ENCODE data around the gene ASCL1.

ASCL1 gene

GRCh38 chr12:102953221-102953620 is 4.3 kb upstream of the ASCL1 start:
- no peak for DNase-seq

DNA sequence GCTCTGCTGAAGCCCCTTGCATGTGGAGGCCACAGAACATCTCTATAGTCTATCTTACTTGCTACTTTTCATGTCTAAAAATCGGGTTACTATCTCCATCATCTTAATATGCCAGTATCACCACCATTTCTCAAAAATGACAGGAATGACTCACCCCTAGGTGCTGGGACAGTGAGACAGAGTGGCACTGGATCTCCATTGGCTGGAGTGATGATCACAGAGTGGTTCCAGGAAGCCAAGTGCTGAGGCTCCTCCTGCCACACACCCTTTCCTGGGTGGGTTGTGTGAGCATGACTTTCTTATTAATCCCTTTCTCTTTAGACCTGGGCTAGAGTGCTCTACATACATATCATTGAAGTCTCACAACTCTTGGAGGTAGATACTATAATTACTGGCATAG is 3.3 kb upstream of the ASCL1 start:
- no peak for DNase-seq

DNA sequence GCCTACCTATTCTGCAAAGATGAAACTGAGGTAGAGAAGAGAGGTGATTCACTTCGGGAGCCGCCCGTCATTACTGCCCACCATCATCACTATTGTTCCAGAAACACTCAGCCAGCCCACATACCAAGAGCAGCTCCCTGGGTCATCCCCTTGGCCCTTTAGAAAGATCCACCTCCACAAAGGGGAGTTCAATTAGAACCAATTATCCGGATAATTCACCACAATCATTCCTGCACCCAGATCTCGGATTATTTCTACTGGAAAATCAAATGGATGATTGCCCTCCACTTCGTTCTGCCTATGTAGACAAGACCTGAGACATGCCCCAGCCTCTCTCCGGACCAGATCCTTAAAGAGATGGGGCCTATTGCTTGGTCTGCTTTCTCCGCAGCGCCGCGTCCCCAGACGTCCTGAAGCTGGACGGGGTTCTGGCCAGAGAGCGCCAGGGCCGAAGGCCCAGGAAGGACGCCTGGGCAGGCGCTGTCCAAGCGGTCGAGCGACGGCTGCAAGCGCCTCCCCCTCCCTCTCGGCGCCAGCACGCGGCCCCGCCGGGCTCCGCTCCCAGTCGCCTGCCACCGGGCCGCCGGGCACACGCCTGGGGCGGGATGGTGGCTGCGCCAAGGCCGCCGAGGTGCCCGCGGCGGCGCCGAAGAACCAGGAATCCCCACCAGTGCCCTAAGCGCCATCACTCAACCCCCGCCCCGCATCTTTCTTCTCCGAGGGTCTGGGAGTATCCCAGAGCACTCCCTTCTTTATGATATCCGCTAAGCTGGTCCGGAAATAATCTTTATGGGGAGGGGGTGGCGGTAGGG is 1.3 kb upstream of the ASCL1 start:
- no peak for DNase-seq

- DNase-seq: no peak
These were observed 641 bp upstream of the ASCL1 start for GRCh38 chr12:102956738-102957327.

DNA sequence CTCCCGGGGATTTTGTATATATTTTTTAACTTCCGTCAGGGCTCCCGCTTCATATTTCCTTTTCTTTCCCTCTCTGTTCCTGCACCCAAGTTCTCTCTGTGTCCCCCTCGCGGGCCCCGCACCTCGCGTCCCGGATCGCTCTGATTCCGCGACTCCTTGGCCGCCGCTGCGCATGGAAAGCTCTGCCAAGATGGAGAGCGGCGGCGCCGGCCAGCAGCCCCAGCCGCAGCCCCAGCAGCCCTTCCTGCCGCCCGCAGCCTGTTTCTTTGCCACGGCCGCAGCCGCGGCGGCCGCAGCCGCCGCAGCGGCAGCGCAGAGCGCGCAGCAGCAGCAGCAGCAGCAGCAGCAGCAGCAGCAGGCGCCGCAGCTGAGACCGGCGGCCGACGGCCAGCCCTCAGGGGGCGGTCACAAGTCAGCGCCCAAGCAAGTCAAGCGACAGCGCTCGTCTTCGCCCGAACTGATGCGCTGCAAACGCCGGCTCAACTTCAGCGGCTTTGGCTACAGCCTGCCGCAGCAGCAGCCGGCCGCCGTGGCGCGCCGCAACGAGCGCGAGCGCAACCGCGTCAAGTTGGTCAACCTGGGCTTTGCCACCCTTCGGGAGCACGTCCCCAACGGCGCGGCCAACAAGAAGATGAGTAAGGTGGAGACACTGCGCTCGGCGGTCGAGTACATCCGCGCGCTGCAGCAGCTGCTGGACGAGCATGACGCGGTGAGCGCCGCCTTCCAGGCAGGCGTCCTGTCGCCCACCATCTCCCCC is 777 bp downstream of the ASCL1 start:
- no peak for DNase-seq

GRCh38 chr12:102958830-102959176 is 1.3 kb downstream of the ASCL1 start:
- DNase-seq: no peak

GRCh38 chr12:102959391-102959790 is 1.9 kb downstream of the ASCL1 start:
- DNase-seq: no peak

GRCh38 chr12:102960766-102961465 is 3.4 kb downstream of the ASCL1 start:
- no peak for DNase-seq

DNA sequence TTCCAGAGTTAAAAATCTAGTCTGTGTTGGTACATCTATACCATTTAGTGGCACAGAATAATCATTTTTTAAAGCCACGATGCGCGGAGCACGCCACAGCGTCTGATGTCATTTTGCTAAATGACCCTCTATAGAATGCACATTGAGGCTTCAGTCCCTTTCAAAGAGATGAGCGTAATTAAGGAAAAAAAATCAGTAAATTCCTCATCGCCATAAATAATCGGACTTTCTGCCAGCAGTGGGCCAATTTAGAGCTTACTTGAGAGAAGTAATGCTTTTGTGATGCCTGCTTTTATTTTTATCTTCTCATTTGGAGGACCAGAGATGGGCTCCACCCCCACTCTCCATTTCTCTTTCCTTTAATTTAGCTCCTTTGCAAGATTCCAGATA is 4.0 kb downstream of the ASCL1 start:
- DNase-seq: no peak

DNA sequence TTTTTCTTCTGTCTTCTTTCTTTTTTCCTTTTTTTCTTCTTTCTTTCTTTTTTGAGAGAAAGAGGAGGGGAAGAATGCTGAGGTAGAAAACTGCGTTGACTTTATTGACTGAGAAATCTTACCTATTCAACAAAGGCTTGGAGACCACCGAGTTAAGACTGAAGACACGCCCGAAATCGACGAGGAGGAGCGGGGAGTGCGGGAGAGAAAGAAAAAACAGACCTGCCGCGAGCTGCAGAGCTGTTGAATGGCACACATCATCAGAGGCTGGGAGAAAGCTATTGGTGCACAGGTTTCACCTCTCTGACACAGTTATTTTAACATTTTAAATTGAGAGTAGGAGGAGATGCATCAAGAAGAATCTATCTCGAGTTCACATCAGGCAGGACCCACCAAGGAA is 5.1 kb downstream of the ASCL1 start:
- DNase-seq: no peak

GRCh38 chr12:102962986-102963385 is 5.5 kb downstream of the ASCL1 start:
- no peak for DNase-seq

GRCh38 chr12:102963796-102964195 is 6.3 kb downstream of the ASCL1 start:
- no peak for DNase-seq

DNA sequence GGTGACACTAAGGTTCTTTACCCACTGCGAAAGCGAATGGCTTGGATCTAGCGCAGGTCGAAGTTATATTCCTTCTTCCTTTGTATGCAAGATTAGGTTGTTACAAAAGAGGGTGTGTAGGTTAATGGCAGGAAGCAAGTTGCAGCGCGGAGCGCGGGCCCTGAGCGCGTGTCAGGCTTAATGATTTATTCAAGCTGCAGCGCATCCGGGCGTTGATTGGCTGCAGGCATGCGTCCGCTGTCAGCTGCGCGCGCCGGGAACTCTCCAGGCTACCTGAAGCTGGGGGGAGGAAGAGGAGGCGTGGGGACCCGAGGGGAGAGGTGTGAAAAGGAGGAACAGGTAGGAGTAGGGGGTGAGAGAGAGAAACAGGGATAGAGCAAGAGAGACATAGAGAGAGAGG is 7.4 kb downstream of the ASCL1 start:
- DNase-seq: no peak

DNA sequence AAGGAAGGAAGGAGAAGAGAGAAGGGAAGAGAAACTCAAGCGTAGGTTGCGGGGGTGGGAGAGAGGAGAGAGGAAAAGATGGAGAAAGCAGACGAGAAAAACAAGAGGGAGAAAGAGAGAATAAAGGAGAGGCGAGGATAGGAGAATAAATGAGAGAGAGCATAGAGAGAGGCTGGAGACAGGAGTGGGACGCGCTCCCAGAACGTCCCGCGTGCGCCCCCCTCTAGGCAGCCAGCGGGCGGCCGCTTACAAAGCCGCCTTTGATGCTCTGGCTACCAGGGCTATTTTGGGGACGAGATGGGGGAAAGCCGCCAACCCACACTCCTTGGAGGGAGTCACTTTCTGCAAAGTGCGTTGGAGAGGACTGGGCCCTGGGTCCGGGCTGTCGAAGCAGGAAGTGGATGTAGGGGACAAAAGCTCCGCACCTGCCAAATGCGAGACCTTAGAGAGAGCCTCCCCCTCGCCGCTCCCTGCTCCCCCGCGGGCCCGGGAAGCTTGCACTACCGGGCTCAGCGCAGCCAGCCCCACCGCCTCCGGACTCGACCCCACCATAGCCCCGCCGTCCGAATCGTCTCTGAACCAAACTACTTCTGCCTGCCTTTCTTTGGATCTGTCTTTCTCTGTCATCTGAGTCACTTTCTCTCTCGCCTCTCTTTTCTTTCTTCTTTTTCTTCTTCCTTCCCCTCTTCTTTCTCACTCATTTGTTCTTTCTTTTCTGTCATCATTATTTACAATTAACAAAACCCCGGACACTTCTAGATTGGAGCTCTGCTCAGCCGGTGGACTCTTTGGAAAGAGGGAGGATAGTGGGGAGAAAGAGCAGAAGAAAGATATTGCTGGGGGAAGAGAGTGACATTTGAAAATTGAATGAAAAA is 8.0 kb downstream of the ASCL1 start:
- DNase-seq: no peak

DNA sequence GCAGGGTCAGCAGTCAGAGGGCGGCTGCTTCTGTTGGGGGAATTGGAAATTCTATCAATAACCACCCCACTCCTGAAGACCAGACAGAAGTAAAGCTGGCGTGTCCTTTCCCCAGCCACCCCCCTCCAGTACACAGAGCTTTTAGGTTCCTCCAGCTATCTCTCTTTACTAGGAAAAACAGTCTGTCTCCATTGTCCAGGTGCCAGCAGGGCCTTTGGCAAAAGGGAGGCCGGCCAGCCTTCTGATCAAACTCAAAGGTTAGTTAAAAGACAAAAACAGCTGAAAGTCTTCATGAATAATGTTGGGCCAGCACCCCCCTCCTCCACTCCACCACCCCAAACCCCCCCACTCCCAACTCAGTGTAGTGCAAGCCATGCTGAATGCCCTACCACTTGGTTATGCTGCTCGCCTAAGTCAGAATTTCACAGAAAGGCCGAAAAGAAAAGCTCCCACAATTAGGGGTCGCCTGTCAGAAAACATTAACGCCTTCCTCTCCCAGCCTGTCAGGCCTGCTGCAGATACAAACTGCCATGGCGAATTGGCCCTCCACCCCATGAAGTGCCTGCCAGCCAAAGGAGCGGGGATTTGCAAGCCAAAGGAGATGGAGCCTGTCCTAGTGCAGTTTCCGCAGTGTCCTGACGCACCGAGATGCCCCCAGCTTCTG is 8.9 kb downstream of the ASCL1 start:
- DNase-seq: no peak

DNA sequence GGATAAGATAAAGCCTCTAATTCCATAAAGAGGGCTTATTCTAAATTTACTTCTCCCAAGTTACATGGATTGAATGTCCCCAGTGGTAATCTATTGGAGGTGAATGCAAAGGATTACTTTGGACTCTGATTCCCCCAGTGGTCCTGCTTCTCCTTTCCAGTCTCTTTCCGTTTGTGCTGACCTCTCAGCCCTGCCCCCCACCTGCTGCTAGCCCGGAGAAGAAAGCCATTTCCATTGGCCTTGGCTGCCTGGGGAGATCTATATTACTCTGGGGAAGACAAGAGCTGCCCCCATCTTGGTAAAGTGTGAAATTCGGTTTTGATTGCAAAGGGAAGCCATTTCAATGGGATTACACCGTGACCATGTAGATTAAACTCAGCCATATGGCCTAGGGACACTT is 13.3 kb downstream of the ASCL1 start:
- no peak for DNase-seq

DNA sequence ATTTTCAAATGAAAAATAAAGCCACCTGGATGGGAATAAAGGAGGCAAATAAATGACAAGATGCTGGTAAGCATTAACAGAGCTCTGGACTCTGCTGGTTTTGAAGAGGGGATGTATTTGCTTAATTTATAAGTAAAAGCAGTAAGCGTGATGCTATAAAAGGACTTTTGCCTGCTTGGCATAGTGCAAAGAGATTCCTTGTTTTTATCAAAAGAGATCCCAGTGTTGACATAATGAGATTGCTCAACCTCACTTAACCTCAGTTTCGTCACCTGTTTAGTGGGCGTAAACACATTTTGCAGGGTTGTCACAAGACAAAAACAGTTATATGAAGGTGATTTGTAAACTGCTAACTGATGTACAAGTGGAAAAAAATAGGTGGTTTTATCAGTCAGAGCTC is 13.8 kb downstream of the ASCL1 start:
- no peak for DNase-seq

- no peak for DNase-seq
These were observed 16.1 kb downstream of the ASCL1 start for GRCh38 chr12:102973583-102973982.

- DNase-seq: no peak
These were observed 19.3 kb downstream of the ASCL1 start for GRCh38 chr12:102976609-102977280.

- no peak for DNase-seq
These were observed 20.7 kb downstream of the ASCL1 start for GRCh38 chr12:102977945-102978706.

GRCh38 chr12:102980350-102980749 is 22.9 kb downstream of the ASCL1 start:
- DNase-seq: no peak
